HG03354 (cell line): ENCODE measurements around the gene NLRP7.
"Not testable (repeated sequence)": the region's sequence is repeated elsewhere in the genome, so short reads cannot be mapped to it uniquely, and the experiment has no call there.

Experiments
- ATAC-seq: cut with Tn5 transposase; IDR thresholded peaks from one replicate; pipeline ENCODE4 v1.9.1; 2021; ENCODE audit warnings: mild to moderate bottlenecking; ENCODE audit not compliant: unreplicated experiment, poor library complexity, severe bottlenecking

NLRP7 gene

DNA sequence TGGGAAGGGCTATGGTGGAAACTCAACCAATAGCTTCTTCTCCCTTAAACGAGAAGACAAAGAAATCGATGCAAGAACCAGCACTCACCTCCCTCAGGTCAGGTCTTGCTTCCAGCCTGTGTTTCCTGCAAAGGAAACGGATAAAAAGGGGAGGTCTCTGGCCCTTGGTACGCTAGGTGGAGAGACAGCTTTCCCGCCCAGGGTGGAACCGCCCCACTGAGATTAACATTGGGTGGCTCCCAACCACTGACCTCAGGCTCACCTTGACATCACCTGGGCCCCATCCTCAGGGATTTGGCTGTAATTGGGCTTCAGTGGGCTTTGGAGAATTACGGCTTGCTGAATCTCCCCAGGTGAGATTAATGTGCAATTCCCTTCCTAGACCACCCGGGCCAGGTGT lies at the start of gene NLRP7:
NLRP7 (minus strand) TSS at position 150 of the 400 bp plus-strand sequence.
- ATAC-seq, result no peak

DNA sequence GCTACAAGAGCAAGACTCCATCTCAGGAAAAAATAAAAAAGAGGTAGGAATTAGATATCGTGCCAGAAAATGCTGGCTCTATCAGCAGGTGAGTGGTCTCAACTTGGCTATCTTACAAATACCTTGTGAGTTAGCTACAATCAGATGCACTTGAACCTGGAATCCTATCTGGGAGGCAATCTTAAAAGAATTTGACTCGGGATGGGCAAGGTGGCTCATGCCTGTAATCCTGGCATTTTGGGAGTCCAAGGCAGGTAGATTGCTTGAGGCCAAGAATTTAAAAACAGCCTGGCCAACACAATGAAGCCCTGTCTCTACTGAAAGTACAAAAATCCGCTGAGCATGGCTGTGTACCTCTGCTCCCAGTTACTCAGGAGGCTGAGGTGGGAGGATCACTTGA lies 48.2 kb upstream of the NLRP7 start:
- no peak for ATAC-seq

GRCh38 chr19:54989531-54989930 lies 42.2 kb upstream of the NLRP7 start:
- ATAC-seq, result not testable (repeated sequence)

DNA sequence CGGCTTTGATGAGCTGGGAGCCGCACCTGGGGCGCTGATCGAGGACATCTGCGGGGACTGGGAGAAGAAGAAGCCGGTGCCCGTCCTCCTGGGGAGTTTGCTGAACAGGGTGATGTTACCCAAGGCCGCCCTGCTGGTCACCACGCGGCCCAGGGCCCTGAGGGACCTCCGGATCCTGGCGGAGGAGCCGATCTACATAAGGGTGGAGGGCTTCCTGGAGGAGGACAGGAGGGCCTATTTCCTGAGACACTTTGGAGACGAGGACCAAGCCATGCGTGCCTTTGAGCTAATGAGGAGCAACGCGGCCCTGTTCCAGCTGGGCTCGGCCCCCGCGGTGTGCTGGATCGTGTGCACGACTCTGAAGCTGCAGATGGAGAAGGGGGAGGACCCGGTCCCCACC lies 35.2 kb upstream of the NLRP7 start:
- ATAC-seq, result not testable (repeated sequence)

DNA sequence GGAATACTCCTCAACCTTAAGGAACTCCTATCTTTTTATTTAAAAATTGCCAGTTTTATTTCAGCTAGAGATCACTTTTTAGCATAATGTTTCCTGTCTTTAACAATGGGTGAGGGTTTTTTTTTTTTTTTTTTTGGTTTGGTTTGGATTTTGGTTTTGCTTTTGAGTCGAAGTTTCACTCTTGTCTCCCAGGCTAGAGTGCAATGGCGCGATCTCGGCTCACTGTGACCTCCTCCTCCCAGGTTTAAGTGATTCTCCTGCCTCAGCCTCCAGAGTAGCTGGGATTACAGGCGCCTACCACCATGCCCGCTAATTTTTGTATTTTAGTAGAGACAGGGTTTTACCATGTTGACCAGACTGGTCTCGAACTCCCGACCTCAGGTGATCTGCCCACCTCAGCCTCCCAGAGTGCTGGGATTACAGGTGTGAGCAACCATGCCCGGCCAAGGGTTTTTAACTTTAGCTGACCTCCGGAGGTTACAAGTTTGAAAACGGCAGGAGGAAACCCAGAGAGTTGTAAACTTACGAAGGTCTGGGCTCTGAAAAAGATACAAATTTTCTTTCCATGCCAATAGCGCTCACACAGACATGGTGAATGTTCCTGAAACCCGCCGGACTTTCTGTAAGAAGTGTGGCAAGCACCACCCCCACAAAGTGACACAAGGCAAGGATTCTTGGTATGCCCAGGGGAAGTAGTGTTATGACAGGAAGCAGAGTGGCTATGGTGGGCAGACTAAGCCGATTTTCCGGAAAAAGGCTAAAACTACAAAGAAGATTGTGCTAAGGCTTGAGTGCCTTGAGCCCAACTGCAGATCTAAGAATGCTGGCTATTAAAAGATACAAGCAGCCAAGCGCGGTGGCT lies 26.1 kb upstream of the NLRP7 start:
- not testable (repeated sequence) for ATAC-seq

GRCh38 chr19:54971446-54971845 lies 24.1 kb upstream of the NLRP7 start:
- ATAC-seq, result not testable (repeated sequence)

DNA sequence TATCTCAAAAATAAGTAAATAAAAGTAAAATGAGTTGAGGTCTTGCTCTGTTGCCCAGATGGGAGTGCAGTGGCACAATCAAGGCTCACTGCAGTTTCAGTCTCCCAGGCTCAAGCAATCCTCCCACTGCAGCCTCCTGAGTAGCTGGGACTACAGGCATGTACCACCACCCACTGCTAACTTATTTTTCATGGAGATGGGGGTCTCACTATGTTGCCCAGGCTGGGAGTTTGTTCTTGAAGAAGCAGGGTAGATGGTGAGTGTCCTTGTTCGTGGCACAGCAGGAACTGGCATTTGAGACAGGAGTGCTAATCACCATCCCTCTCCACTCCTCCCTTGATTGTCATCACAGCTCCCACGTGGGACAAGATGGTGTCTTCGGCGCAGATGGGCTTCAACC lies 22.3 kb upstream of the NLRP7 start:
- ATAC-seq, result no peak

- no peak for ATAC-seq
Observed at GRCh38 chr19:54967611-54968010, 20.3 kb upstream of the NLRP7 start.

DNA sequence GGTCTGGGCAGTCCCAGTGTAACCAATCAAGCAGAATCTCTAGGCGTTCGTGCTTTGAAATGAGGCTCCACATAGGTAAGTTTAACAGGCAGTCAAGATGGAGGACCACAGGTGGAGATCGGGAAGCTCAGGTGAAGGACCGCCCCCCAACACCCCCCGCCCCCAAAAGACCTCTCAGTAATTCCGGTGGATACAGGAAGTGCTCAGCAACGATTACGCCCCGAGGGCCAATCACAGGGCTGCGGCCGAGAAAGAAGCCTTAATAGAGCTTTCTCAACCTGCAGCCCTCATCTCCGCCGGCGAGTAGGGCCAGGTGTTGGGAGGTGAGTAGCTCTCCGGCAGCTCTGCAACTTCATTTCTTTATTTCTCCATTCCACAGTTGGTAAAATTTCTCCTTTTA lies 17.7 kb upstream of the NLRP7 start:
- ATAC-seq, result not testable (repeated sequence)

- no peak for ATAC-seq
Observed at GRCh38 chr19:54959840-54960239, 12.5 kb upstream of the NLRP7 start.

DNA sequence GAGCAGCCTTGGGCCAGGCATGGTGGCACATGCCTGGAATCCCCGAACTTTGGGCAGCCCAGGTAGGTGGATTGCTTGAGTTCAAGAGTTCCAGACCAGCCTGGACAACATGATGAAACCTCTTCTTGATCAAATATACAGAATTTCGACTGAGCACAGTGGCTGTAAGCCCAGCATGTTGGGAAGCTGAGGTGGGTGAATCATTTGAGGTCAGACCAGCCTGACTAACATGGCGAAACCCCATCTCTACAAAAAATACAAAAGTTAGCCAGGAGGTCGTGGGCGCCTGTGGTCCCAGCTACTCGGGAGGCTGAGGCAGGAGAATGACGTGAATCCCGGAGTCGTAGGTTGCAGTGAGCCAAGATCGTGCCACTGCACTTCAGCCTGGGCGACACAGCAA lies 8.0 kb upstream of the NLRP7 start:
- no peak for ATAC-seq

DNA sequence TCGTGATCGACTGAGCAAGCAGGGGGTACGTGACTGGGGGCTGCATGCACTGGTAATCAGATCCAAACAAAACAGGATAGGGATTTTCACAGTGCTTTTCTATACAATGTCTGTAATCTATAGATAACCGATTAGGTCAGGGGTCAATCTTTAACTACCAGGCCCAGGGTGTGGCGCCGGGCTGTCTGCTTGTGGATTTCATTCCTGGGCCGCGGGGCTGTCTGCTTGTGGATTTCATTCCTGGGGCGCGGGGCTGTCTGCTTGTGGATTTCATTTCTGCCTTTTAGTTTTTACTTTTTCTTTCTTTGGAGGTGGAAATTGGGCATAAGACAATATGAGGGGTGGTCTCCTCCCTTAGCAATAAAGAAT lies 6.0 kb upstream of the NLRP7 start:
- not testable (repeated sequence) for ATAC-seq

GRCh38 chr19:54952591-54953344 lies 5.4 kb upstream of the NLRP7 start:
- ATAC-seq, result no peak

GRCh38 chr19:54950580-54950979 lies 3.2 kb upstream of the NLRP7 start:
- not testable (repeated sequence) for ATAC-seq

DNA sequence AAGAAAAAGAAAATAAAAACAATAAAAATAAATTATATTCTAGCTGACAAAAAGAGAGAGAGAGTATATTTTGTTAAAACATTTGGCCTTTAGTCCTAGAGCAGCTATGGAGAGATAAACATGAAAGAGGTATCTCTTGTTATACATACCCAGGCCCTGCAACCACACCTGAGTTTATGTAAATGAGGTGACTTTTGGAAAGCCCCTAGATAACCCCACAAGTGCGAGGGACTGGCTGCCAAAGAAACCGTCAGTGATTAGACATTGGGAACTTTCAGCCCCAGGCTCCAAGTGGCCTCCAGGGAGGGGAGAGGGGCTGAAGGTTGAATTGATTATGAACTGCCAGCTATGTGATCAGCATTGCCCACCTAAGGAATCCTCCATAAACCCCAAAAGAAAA lies 2.1 kb upstream of the NLRP7 start:
- ATAC-seq, result no peak

DNA sequence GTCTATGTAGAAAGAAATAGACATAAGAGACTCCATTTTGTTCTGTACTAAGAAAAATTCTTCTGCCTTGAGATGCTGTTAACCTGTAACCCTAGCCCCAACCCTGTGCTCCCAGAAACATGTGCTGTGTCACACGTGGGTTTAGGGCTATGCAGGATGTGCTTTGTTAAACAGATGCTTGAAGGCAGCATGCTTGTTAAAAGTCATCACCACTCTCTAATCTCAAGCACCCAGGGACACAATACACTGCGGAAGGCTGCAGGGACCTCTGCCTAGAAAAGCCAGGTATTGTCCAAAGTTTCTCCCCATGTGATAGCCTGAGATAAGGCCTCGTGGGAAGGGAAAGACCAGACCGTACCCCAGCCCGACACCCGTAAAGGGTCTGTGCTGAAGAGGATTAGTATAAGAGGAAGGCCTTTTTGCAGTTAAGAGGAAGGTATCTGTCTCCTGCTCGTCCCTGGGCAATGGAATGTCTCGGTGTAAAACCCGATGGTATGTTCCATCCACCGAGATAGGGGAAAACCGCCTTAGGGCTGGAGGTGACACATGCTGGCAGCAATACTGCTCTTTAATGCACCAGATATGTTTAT lies 3.5 kb downstream of the NLRP7 start:
- not testable (repeated sequence) for ATAC-seq

GRCh38 chr19:54939538-54939937 lies 7.8 kb downstream of the NLRP7 start:
- not testable (repeated sequence) for ATAC-seq

GRCh38 chr19:54938906-54939305 lies 8.4 kb downstream of the NLRP7 start:
- ATAC-seq, result no peak

DNA sequence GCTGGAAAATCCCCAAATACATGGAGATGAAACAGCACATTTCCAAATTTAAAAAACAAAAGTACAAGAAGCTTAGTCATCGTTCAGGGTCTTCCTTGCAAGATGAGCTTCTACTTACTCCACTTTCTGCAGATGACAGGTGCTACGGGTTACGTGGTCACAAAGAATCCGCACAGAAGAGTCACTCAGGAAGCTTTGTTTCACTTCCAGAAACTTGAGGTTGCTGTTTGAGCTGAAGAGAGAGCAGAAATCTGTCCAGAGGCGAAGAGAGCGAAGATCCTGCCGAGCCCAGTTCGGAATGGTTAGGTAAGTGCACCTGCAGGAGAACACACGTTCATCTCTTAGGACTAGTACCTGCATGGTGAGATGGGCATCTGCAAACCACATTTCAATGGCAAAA lies 9.4 kb downstream of the NLRP7 start:
- peak; percentile 61 for ATAC-seq

DNA sequence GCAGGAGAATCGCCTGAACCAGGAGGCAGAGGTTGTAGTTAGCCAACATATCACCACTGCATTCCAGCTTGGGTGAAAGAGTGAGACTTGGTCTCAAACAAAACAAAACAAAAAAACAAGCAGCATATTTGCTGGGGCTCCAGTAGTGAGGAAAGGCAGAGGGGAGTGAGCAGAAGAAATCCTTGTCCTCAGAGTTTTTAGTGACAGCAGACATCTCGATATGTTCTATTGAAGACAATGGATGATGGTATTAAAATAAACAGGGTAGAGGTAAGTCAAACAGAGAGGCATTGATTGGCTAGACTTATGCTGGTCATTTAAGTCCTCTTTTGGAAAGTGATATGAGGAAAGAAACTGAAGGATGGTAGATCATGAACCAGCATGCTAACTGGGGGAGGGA lies 19.0 kb downstream of the NLRP7 start:
- no peak for ATAC-seq

DNA sequence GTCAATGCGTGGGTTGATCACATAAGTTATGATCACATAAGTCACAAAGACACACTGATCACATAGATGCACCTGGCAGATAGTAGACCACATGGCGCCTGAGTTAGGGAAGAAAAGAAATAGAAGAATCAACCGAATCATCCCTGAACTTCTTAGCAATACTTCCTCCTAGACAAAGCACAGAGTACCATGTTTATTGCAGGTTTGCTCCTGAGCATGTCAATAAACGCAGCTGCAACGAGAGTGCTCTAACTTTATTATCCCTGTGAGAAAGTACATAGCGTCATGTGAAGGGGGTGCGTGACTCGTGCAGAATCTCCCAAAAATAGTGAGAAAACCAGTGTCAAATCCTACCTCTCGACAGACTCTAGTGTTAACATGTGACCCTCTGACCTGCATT lies 24.1 kb downstream of the NLRP7 start:
- ATAC-seq, result no peak
